HG02973 (cell line): ENCODE results near the gene SASH1.
"Not testable (repeated sequence)": the region's sequence is repeated elsewhere in the genome, so short reads cannot be mapped to it uniquely, and the experiment has no call there.

ENCODE experiments used
- ATAC-seq: cut with Tn5 transposase; IDR thresholded peaks from one replicate; pipeline ENCODE4 v1.9.1; 2021; ENCODE audit warnings: moderate library complexity; ENCODE audit not compliant: unreplicated experiment

SASH1 gene

DNA sequence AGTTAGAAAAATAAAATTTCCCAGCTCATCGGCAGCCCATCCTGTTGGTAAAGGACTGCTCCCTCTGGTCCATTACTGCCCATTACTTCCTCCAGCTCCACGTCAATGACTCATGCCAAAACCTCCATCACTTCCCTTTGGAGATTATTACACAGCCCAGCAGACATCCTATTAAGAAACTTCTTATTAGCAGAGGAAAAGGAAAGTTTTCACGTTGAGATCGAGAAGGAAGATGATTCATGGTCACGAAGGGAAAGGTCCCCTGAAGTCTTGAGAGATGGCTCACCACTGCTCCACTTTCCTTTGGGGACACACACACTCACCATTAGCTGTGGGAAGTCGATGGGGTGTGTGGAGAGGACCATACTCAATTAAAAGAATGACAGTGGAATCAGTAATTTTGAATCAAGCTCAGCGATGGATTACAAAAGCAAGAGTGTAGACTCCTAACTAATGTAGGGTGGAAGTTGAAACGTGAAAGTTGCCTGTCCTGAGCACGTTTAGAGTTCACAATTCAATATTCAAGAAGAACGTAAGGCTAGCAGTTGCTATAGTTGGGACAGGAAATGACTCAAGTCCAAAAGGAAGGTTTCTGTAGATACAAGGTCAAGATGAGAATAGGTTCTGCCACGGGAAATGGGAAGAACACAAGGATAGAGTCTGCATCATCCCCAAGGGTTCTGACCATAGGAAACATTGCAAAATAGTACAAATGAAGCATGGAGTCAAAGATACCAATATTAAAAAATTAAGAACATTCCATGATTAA is 21.6 kb downstream of the SASH1 start:
- no peak for ATAC-seq

DNA sequence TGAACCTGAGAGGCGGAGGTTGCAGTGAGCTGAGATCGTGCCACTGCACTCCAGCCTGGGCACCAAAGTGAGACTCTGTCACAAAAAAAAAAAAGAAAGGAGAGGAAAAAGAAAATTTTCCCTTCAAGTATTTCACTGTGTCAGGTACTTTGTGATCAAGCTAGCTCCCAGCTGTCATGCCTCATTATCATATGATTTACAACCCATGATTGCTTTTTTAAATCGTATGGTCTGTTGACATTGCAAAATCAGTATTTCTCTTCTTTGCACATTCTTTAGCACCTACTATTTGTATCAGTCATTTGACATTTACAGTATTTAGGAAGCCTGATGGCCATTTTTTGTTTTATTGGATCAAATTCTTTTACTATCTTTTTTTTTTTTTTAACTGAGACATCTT is 22.4 kb downstream of the SASH1 start:
- no peak for ATAC-seq

- no peak for ATAC-seq
Observed at GRCh38 chr6:148367411-148368024, 24.9 kb downstream of the SASH1 start.

DNA sequence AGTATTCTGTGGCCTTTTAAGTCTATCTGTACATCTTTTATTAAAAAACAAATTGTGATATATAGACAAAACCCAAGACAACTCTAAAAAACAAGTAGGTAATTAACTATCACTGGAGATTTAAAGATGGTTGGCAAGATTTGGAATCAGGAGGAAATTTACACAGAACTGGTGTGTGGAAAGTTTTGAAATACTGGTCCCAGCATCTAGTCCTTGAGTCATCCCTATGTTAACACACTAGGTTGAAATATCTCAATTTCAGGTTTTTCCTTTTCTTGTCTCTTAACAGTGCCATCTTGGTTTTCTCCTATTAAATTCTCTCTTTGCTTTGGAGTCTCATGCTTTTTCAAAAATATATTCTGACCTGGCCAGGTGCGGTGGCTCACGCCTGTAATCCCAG is 27.5 kb downstream of the SASH1 start:
- ATAC-seq = no peak

DNA sequence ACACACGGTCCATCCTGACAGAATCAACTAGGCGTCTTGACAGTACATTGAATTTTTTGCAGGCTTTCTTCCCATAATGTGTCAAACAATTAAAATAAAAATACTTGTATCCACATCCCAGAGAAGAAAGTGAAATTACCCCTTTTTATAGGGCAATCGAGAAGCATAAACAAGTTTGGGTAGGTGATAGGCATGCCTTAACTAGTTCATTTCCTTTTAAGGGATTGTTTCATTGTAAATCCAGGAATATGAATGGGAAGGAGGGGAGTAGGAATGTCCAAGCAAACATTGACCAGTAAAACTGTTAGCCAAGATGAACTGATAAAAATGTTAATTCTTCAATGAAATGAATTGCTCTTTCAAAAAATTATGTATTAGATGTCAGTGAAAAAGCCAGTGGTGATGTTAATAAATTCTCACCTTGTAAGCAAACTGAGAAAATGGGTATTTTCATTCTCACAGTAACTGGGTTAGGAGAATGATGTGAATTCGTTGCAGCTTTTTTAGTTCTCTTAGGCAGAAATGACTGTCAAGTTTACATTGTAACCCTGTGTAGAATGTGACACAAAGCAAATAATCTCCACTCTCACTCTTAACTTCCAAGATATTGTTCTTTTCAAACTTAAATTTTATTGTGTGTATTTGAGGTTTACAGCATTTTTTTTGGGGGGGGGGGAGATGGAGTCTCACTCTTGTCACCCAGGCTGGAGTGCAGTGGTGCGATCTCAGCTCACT is 31.6 kb downstream of the SASH1 start:
- ATAC-seq = no peak

DNA sequence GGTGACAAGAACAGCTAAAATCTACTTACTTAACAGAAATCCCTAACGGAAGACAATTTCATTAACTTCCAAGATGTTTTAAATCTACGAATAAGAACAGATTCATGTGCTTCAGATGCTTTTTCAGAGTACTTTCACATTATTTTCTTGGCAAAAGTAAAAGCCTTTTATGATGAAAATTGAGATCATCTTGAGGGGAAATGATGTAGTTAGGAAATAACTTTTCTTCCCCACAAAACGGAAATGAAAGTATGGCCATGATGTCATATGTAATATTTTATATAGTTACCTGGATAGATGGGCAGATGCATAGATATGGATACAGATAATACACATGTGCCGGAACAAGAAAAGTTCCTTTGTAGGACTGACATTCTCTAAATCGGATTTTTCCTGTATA is 32.8 kb downstream of the SASH1 start:
- ATAC-seq = no peak

DNA sequence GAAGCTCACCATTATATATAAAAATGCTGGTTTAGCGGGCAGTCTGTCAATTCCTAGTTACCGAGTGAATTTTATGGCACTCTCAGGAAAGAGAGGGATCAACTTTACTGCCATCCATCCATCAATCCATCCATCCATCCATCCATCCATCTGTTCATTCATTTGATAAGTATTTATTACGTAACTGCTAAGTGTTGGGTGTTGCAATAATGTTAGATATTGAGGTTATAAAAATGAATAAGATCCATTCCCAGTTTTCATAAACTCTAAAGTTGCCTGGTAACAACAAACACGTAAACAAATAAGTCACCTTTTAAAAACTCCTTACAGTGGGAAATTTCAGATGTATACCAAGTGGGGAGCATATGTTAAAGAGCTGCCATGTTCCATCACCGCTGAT is 36.8 kb downstream of the SASH1 start:
- ATAC-seq = no peak

- no peak for ATAC-seq
Observed at GRCh38 chr6:148379966-148380713, 37.5 kb downstream of the SASH1 start.

DNA sequence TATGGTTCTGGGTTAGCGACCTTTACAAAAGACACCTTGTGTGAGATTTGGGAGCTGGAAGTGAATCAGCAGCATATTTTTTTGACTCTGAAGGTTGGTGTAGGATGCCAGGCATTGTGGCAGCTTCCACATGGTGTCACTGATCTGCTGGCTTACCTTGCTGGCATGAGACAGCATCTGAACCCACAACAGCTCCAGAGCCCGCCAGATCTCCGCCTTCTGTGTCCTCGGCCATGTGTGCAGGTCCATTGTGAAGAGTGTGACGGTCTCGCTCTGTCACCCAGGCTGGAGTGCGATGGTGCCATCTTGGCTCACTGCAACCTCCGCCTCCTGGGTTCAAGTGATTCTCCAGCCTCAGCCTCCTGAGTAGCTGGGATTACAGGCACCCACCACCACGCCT is 39.4 kb downstream of the SASH1 start:
- not testable (repeated sequence) for ATAC-seq

- no peak for ATAC-seq
Observed at GRCh38 chr6:148382861-148383260, 40.2 kb downstream of the SASH1 start.

DNA sequence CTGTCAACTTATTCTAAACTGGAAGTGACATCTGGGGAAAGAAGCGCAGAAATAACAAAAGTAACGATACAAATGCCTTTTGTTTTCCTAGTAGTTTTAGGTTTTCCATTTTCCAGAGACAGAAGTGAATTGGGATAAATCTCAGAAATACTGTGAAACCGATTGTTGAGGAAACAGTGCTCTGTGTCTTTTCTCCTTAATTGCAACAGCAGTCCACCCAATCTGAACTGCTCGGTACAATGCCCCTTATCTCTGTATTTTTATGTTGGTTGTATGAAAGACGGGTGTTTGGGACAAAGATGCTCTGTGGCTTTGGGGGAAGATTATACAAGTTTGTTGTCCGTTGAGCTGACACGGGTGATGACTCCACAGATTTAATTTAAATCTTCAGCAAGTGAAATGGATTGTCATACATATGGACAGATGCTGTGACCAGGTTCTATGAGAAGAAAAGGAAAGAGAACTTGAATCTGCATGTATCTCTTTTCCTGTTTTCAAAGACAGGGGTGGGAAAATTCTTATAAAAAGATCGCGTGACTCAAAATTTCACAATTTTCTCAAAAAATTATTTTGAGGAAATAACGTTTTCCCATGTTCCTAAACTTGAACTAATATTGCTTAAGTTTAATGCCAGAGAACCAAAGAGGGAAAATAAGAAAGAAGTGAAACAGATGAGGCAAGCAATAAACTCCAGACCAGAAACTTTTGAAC is 41.2 kb downstream of the SASH1 start:
- ATAC-seq = no peak

- ATAC-seq = no peak
Observed at GRCh38 chr6:148385379-148385778, 42.7 kb downstream of the SASH1 start.

GRCh38 chr6:148388521-148388920 is 45.9 kb downstream of the SASH1 start:
- ATAC-seq = no peak

DNA sequence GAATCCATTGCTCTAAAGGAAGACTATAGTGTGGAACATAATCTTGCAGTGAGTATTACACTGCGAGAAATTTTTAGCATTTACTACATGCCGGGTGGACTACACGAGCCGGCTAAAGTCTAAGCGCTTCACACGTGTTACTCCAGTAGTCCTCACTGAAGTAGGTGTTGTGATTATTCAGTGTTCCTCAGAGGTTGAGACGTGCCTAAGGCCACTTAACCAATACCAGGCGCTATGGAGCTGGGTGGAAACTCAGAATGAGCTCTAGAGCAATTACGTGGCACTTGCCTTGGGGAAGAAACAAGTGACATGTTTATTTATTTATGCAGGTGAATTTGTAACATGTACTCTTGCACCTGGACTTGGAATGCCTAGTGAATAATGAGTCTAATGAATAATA is 46.4 kb downstream of the SASH1 start:
- ATAC-seq = no peak

- ATAC-seq = no peak
Observed at GRCh38 chr6:148389917-148390316, 47.3 kb downstream of the SASH1 start.

- ATAC-seq = not testable (repeated sequence)
Observed at GRCh38 chr6:148392127-148392526, 49.5 kb downstream of the SASH1 start.

GRCh38 chr6:148392671-148393070 is 50.0 kb downstream of the SASH1 start:
- ATAC-seq = no peak

- ATAC-seq = no peak
Observed at GRCh38 chr6:148395583-148396101, 53.0 kb downstream of the SASH1 start.

GRCh38 chr6:148396411-148396810 is 53.8 kb downstream of the SASH1 start:
- no peak for ATAC-seq

GRCh38 chr6:148396926-148397325 is 54.3 kb downstream of the SASH1 start:
- ATAC-seq = no peak
